GM19035 (cell line): Measurements from ENCODE around the gene WBP1L.

Experiments used
- ATAC-seq: cut with Tn5 transposase; IDR thresholded peaks from one replicate; pipeline ENCODE4 v1.9.1; 2021; ENCODE audit not compliant: unreplicated experiment

Gene WBP1L

GRCh38 chr10:102777711-102778453, 34.1 kb downstream of the WBP1L start:
- ATAC-seq = no peak

- ATAC-seq = no peak
These were observed 35.0 kb downstream of the WBP1L start for GRCh38 chr10:102778781-102779180.

GRCh38 chr10:102779680-102780526, 36.2 kb downstream of the WBP1L start:
- no peak for ATAC-seq

- no peak for ATAC-seq
These were observed 36.7 kb downstream of the WBP1L start for GRCh38 chr10:102780527-102780808.

GRCh38 chr10:102781090-102781920, 37.6 kb downstream of the WBP1L start:
- ATAC-seq = no peak

GRCh38 chr10:102781921-102782557, 38.3 kb downstream of the WBP1L start:
- no peak for ATAC-seq

GRCh38 chr10:102782673-102783551, 39.2 kb downstream of the WBP1L start:
- ATAC-seq = no peak

- no peak for ATAC-seq
These were observed 39.8 kb downstream of the WBP1L start for GRCh38 chr10:102783568-102783967.

- ATAC-seq = no peak
These were observed 42.1 kb downstream of the WBP1L start for GRCh38 chr10:102785818-102786217.

- ATAC-seq = no peak
These were observed 48.1 kb downstream of the WBP1L start for GRCh38 chr10:102791754-102792395.

- ATAC-seq = peak; percentile 26
These were observed 52.0 kb downstream of the WBP1L start for GRCh38 chr10:102795453-102796406.

- ATAC-seq = peak; percentile 95
These were observed 52.8 kb downstream of the WBP1L start for GRCh38 chr10:102796407-102797176.

GRCh38 chr10:102799691-102800471, 56.1 kb downstream of the WBP1L start:
- no peak for ATAC-seq

- no peak for ATAC-seq
These were observed 57.0 kb downstream of the WBP1L start for GRCh38 chr10:102800611-102801335.

GRCh38 chr10:102801496-102801895, 57.7 kb downstream of the WBP1L start:
- ATAC-seq = no peak

GRCh38 chr10:102801978-102802377, 58.2 kb downstream of the WBP1L start:
- no peak for ATAC-seq
